ENCODE measurements around the gene VAMP7. TPM values are rescaled to one million over a fixed set of nuclear protein-coding genes. Genes with fewer than 3 reads are reported as not detected.
A peak's percentile ranks its signal among the peaks of the same experiment; 100 is the strongest.
"Not testable (repeated sequence)": the region's sequence is repeated elsewhere in the genome, so short reads cannot be mapped to it uniquely, and the experiment has no call there.

Gene VAMP7, protein sequence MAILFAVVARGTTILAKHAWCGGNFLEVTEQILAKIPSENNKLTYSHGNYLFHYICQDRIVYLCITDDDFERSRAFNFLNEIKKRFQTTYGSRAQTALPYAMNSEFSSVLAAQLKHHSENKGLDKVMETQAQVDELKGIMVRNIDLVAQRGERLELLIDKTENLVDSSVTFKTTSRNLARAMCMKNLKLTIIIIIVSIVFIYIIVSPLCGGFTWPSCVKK
- 35.0 TPM for total RNA-seq

- intact Hi-C loops (cut with DNase I) = no loop called here
- ATAC-seq = peak; percentile 100
These were observed at the start of gene VAMP7 for GRCh38 chrX:155881158-155881993. Gene VAMP7, plus strand, starts transcription at chrX:155881345. Its CDS starts 8,122 bp downstream, at chrX:155889467.

GRCh38 chrX:155841232-155841631 is 39.9 kb upstream of the VAMP7 start:
- DNase-seq (ENCODE audit: low spot score) (no peak), ATAC-seq (no peak)
- intact Hi-C loops (cut with DNase I) = no loop called here

More at GRCh38 chrX:155881158-155881993, at the start of gene VAMP7:
- DNase-seq (ENCODE audit: low spot score) = peak; percentile 89

DNA sequence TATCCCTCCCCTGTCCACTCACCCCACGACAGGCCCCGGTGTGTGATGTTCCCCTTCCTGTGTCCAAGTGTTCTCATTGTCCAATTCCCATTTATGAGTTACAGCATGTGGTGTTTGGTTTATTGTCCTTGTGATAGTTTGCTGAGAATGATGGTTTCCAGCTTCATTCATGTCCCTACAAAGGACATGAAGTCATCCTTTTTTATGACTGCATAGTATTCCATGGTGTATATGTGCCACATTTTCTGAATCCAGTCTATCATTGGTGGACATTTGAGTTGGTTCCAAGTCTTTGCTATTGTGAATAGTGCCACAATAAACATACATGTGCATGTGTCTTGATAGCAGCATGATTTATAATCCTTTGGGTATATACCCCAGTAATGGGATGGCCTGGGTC is 29.4 kb upstream of the VAMP7 start:
- intact Hi-C loops (cut with DNase I); ATAC-seq; DNase-seq (ENCODE audit: low spot score): not testable (repeated sequence)

- intact Hi-C loops (cut with DNase I) = no loop called here
- DNase-seq (ENCODE audit: low spot score) (no peak), ATAC-seq (no peak)
These were observed 23.6 kb upstream of the VAMP7 start for GRCh38 chrX:155857561-155857960.

GRCh38 chrX:155864655-155865054 is 16.5 kb upstream of the VAMP7 start:
- intact Hi-C loops (cut with DNase I) = no loop called here
- no peak for ATAC-seq
- DNase-seq (ENCODE audit: low spot score) = no peak

DNA sequence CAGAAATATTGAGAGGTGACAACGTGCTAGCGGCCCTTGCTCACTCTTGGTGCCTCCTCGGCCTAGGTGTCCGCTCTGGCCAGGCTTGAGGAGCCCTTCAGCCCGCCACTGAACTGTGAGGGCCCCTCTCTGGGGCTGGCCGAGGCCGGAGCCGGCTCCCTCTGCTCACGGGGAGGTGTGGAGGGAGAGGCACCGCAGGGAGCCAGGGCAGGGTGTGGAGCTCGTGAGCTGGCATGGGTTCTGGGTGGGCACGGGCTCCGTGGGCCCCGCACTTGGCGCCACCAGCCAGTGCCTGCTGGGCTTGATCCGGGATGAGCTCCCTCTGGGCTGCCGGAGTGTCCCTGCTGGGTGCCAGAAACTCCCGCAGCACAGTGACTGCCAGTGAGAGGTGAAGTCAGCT is 16.0 kb upstream of the VAMP7 start:
- ATAC-seq = no peak
- intact Hi-C loops (cut with DNase I) = no loop called here
- DNase-seq (ENCODE audit: low spot score) = no peak

DNA sequence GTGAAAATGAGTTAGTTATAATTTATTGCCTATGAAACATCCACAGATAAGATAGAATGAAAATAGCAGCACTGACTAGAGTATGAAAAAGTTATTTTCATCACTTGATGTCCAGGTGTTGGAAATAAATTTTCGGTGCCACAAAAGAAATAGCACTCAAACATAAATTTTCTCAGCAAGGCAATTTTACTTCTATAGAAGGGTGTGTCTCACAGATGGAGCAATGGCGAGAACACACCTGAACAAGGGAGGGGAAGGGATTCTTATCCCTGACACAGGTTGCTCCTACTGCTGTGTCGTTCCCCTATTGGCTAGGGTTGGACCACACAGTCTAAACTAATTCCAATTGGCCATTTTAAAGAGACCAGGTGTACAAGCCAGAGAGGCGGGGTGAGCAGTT is 13.3 kb upstream of the VAMP7 start:
- ATAC-seq (no peak), DNase-seq (ENCODE audit: low spot score) (no peak)
- intact Hi-C loops (cut with DNase I) = no loop called here

DNA sequence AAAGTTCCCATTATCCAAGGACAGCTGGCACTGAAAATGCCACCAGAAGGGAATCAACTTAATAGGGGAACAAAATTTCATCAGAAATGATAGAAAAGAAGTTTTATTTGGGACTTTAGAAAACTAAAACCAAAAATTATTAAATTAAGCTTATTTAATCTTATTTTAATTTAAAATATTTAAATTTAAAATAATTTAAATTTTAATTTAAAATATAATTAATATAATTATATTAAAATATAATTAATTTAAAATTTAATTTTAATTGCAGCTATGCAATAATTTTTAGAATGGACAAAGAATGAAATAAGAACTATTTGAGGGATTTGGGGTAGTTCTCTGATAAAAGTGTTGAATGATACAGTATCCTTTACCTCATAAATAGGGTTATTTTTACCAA is 10.2 kb upstream of the VAMP7 start:
- intact Hi-C loops (cut with DNase I) = no loop called here
- ATAC-seq = no peak

DNA sequence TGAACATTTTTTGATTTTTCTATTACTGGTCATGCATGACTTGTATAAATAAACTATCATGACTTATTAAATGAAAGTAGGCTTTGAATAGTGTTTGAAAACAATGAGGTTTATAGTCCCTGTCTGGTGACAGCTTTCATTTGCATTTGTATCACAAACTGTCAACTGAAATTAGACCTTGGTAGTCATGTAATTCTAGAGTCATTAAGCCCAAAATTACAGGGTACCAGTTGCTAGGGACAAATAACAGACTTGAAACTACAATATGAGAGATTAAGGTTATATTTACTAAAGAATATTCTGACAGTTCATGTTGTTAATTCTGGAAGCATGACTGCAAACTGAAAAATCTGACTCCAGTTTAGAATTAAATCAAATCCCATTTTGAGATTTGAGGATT is 9.2 kb upstream of the VAMP7 start:
- intact Hi-C loops (cut with DNase I) = no loop called here
- ATAC-seq (no peak), DNase-seq (ENCODE audit: low spot score) (no peak)

More for the DNA sequence above, 10.2 kb upstream of the VAMP7 start:
- no peak for DNase-seq (ENCODE audit: low spot score)

DNA sequence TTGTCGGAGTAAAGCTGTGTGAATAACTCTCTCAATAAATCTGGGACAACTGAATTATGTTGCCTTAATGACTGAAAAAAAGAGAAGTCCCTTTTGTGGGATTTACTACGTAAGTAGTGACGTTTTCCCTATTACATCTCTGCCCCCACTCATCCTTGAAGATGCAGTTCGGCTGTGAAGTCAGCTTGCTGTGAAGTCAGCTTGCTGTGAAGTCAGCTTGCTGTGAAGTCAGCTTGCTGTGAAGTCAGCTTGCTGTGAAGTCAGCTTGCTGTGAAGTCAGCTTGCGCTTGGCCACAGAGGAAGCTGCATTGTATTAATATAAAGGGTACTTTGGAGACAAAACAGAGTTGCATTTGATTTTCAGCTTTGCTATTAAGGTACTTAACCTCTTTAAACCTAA is 8.0 kb upstream of the VAMP7 start:
- intact Hi-C loops (cut with DNase I) = no loop called here
- ATAC-seq (no peak), DNase-seq (ENCODE audit: low spot score) (no peak)

DNA sequence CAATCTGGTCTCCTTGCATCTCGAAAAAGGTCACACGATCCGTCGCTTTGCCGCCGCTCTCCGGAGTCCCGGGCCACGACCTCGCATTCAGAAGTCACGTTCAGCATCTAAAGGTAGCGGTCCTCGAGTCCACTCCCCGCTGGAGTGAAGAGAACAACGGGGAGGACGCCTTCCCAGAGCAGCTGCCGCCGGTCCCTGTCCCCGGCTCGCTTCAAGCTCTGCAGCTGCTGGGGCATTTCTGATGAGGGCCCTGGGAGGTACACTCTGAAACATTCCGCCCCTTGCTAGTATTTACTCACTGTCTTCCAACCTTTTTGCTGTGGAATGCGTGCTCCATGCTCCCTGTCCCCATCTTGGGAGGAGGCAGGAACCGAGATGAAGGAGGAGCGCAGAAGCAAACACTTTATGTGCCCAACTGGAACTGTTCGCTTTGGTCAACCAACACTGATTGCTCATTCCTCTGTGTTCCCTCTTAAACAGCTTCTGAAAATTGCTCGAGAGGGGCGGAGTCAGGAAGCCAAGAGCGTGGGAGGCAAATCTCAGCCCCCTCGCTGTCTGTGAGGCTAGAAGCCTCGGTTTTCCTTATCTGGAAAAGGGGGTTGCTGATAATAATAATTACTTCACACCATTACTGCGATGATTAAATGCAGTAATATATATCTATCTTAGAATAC is 6.4 kb upstream of the VAMP7 start:
- DNase-seq (ENCODE audit: low spot score) (no peak), ATAC-seq (no peak)
- intact Hi-C loops (cut with DNase I) = no loop called here

DNA sequence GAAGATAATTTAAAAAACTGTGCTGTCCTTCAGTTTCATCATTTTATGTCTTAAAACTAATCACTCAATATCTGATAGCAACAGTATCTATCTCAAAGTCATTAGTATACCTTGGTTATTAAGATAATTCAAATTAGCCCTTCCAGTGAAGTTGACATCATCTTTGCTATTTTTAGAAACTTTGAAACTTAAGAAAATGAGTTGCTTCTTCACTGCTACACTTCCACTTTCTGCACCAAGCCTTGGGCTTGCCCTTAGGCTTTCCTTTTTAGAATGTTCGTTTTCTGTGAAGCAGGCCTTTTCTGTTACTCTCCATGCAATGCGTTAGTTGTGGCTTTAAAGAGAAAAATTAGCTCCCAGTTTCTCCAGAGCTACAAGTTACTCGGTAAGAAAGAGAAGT is 4.4 kb upstream of the VAMP7 start:
- DNase-seq (ENCODE audit: low spot score) (no peak), ATAC-seq (no peak)
- intact Hi-C loops (cut with DNase I) = no loop called here

DNA sequence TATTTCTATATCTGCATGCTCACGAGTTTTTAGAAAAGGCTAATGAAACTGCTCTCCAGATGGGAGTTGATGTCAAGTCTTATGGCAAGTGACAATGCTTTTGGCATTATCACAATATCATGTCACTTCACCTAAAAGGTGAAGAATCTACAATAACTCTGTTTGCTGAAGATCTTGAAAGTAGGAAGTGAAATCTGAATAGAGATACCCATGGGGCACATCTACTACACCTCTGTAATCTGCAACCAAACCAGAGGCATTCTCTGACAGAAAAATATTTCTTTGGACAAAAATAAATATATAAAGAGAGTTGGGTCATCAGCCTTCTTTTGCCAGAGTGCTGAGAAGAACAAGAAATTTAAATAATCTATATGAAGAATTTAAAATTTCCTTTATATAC is 3.9 kb upstream of the VAMP7 start:
- ATAC-seq (no peak), DNase-seq (ENCODE audit: low spot score) (no peak)
- intact Hi-C loops (cut with DNase I) = no loop called here

GRCh38 chrX:155880586-155881157 is 473 bp upstream of the VAMP7 start:
- peak; percentile 48 for ATAC-seq

DNA sequence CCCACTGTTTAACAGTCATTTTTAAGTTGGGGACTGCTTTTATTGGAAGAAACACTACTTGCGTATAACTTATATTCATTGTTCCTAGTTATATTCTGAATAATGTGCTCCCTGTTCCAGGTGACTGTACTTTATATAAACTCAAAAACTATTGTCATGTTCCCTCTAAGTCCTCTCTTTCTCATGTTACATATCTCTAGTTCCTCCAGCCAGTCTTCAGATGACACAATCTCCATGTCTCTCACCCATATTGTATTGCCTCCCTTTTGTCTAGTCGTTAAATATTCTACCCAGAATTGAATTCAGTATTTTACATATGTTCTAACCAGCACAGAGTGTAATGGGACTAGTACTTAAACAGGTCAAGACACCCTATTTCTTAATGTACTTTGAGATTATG is 5.3 kb downstream of the VAMP7 start:
- ATAC-seq (no peak), DNase-seq (ENCODE audit: low spot score) (no peak)
- intact Hi-C loops (cut with DNase I) = no loop called here

More at GRCh38 chrX:155880586-155881157, 473 bp upstream of the VAMP7 start:
- DNase-seq (ENCODE audit: low spot score) = no peak
- intact Hi-C loops (cut with DNase I) = no loop called here

- intact Hi-C loops (cut with DNase I) = no loop called here
- DNase-seq (ENCODE audit: low spot score) (no peak), ATAC-seq (no peak)
These were observed 7.0 kb downstream of the VAMP7 start for GRCh38 chrX:155888139-155888538.

DNA sequence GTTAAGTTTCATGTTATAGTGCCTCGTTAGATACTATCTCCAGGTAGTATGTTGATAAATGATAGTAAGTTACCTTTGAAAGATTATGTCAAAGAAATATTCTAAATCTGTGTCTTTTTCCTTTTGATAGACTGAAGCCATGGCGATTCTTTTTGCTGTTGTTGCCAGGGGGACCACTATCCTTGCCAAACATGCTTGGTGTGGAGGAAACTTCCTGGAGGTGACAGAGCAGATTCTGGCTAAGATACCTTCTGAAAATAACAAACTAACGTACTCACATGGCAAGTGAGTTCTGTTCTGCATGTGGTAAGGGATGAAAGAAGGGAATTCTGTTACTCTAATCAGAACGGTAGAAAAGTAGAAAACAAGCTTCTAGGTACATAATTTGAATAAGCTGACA is 8.2 kb downstream of the VAMP7 start:
- DNase-seq (ENCODE audit: low spot score) (no peak), ATAC-seq (no peak)
- intact Hi-C loops (cut with DNase I) = no loop called here

- ATAC-seq = no peak
- intact Hi-C loops (cut with DNase I) = no loop called here
- DNase-seq (ENCODE audit: low spot score) = no peak
These were observed 10.5 kb downstream of the VAMP7 start for GRCh38 chrX:155891446-155892210.

- intact Hi-C loops (cut with DNase I) = no loop called here
- DNase-seq (ENCODE audit: low spot score) (no peak), ATAC-seq (no peak)
These were observed 12.4 kb downstream of the VAMP7 start for GRCh38 chrX:155893521-155893920.
